HG03469 (cell line): Measurements from ENCODE around the gene ZC3H14.

Experiments
- ATAC-seq: cut with Tn5 transposase; IDR thresholded peaks from one replicate; pipeline ENCODE4 v1.9.1; 2021; ENCODE audit warnings: mild to moderate bottlenecking, moderate library complexity, moderate number of reproducible peaks; ENCODE audit not compliant: unreplicated experiment

Gene ZC3H14

DNA sequence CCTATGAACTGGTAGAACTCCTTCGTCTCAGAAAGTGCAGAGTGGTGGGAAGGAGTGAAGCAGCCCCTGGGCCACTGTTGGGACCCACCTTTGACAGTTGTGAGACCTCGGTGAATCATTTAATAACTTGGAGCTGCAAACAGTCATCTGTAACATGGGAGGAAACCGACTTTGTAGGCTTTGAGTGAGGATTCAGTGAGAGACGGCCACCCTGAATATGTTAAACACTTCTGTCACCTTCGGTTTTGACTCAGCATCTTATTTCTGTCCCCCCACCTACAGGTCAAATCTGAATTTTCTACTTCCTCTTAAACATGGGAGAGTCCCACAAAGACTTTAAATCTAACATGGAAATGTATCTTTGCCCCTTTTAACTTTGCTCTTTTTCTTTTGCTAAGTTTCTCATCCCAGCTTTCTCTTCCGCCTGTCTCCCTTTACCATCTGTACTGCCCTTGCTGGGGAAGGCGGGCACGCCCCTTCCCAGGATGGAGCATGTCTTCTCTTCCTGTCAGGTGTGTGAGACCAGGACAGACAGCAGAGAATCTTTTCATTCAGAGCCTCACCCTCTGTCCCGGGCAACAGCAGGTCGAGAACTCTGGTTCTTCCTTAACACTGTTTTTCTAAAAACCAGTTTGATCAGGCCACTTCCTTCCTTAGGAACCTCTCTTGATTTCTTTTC is 37.1 kb downstream of the ZC3H14 start:
- ATAC-seq: peak; percentile 90

GRCh38 chr14:88604212-88604611 is 41.4 kb downstream of the ZC3H14 start:
- ATAC-seq: no peak

GRCh38 chr14:88605594-88605993 is 42.8 kb downstream of the ZC3H14 start:
- no peak for ATAC-seq

- no peak for ATAC-seq
Observed at GRCh38 chr14:88607829-88608228, 45.0 kb downstream of the ZC3H14 start.

DNA sequence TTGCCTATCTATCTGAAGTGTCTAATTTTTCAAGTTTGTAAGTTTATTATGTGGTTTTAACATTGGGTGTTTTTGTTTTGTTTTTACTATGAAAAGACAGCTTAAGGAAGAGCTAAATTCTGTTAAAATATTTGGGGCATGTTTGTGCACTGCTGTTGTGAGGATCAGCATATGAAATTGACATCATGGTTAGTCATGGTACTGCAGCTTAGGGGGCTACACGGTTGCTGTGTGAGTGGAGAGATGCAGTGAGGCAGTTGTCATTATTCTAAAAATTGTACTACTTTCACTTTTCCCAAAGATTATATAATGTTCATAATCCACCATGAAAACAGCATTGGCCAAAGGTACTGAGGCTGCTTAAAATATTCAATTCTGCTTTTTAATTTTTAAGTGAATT is 49.0 kb downstream of the ZC3H14 start:
- ATAC-seq: no peak

- no peak for ATAC-seq
Observed at GRCh38 chr14:88612981-88613380, 50.1 kb downstream of the ZC3H14 start.

GRCh38 chr14:88613552-88614010 is 50.7 kb downstream of the ZC3H14 start:
- ATAC-seq: no peak

DNA sequence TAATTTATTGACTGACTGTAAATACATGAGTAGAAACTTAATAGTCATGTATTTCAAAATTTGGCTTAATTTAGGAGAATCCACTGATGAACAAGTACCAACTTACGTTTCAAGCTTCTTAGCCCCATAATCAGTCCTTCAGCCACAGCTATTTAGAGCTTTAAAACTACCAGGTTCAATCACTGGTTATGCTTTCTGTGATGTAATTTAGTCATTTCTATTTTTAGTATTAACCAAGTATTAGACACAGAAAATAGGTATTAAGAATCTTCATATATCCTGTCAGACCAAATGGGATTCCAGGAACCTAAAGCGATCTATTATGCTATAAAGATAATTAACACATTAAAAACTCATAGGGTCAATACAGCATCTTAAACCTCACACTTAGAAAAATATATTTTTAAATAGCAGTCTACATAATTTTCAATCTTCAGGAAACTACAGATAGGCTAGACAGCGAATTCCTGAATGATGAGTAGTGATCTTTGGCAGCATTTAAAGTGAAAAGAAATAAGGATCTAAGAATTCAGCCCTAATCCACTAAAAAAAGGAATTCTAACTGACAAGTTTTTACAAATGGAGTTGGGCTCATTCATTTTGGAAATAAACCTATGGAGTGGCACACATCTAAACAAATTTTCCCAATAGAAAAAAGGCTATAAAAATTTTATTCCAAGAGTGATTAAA is 51.5 kb downstream of the ZC3H14 start:
- peak; percentile 52 for ATAC-seq

DNA sequence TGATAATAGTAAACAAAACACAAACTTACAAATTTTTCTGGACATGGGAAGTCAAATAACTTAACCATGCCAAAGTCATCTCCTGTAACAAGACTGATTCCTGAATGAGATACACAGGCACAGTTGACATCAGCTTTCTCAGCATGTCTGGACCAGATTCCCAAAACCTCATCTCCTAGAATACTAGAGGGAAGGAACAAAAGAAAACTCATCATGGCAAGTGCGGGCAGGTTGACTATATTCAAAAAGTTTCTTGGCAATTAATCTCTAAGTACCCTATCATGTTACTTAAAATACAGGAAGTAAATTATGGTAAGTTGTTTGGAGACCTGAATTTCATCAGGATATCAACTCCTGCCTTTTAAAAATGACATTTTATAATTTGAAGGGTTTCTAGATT is 53.9 kb downstream of the ZC3H14 start:
- ATAC-seq: no peak

DNA sequence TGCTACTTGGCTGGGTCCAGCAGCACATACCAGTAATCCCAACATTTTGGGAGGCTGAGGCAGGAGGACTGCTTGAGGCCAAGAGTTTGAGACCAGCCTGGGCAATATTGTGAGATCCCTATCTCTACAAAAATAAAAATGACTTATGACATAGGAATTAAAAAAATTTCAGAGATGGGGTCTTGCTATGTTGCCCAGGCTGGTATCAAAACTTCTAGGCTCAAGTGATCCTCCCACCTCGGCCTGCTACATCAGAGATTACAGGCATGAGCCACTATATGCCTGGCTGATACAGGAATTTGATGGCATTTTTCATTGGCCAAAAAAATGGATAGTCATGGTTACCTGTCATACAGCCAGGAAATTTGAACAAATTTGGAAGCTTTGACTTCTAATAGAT is 54.6 kb downstream of the ZC3H14 start:
- ATAC-seq: no peak

GRCh38 chr14:88618476-88618875 is 55.6 kb downstream of the ZC3H14 start:
- ATAC-seq: no peak

- ATAC-seq: no peak
Observed at GRCh38 chr14:88621100-88621499, 58.3 kb downstream of the ZC3H14 start.

GRCh38 chr14:88625671-88626070 is 62.8 kb downstream of the ZC3H14 start:
- ATAC-seq: no peak

DNA sequence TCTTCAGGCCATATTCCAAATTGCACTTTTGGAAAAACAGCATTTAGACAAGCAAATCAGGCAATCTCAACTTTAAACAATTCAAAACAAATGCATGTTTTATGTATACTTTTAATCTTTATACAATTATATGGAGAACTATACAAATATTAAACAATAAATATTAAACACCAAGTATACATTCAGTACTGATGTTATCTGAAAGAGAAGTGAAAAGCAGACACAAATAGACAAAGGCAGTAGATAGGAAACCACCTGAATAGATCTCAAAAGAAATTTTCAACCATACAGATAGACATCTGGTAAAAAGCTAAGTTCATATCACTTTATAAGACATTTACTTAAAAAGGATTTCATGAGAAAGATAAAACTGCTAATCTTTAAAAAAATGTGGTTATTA is 65.2 kb downstream of the ZC3H14 start:
- no peak for ATAC-seq

- ATAC-seq: no peak
Observed at GRCh38 chr14:88628462-88628861, 65.6 kb downstream of the ZC3H14 start.

DNA sequence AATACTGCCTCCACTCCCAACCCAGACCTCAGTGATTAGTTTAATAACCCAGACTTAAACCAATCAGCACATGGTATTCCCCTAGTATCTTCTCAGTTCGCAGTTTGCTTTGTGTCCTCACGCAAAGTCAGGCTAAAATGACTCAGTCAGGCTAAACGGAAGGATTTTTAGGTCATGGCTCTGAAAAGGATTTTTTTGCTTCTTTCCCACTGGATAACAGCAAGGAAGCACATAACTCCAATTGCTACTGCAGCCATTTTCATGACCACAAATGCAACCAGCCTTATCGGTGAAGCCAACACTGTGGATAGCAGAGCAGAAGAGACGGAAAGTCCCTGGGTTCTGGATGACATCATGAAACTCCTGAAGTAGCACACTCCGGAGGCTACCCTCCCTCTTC is 67.7 kb downstream of the ZC3H14 start:
- ATAC-seq: no peak

- ATAC-seq: no peak
Observed at GRCh38 chr14:88631091-88631490, 68.3 kb downstream of the ZC3H14 start.

GRCh38 chr14:88632512-88632911 is 69.7 kb downstream of the ZC3H14 start:
- no peak for ATAC-seq

- no peak for ATAC-seq
Observed at GRCh38 chr14:88639221-88639620, 76.4 kb downstream of the ZC3H14 start.

- no peak for ATAC-seq
Observed at GRCh38 chr14:88660056-88660455, 97.2 kb downstream of the ZC3H14 start.

DNA sequence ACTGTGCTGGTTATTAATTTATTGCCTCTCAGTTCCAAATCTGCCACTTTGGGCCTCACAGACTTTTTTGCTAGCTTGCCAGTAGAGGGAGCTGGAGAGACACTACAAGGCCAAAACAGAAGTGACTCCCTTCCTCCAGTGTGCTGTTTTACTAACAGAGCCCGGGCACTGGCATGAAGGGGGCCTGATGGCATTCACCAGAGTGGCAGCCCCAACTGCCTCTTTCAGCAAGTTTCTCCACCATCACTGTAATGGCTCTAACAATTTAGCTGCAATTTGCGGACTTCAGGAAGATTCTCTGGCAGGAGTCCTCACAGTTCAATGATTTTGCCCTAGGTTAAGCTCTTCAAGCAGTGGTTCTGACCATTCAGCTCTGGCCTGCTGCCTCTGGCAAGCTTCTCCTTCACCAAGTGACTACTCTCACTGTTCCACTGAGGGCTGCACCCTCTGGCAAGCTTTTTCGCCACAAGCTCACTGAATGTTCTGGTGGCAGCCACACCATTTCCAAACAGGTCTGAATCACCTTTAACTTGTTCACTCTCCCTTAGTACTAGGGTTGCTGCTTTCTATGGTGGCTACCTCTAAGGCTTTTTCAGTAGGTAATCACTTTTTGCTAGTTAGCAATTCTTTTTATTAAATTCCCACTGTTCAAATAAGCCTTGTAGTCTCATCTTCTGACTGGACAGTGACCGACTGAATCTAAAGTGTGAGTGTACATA is 104.9 kb downstream of the ZC3H14 start:
- ATAC-seq: peak; percentile 68
